Thyroid gland (tissue), 4 donors: ENCODE measurements around the gene OXTR.

ENCODE experiments used
- POLR2A ChIP-seq, 2 donors: fragments of 450-650 bp; IDR thresholded peaks; one replicate each; pipeline ENCODE4 v1.6.1; 2017; ENCODE audit warnings: antibody characterized with exemption in 2 of 2, mild to moderate bottlenecking in 2 of 2, moderate library complexity in 1 of 2
- TF ChIP-seq, protein P1 (sequence below), 6 experiments: fragments of 200-600 bp in 3 of 6; fragments of 450-650 bp in 3 of 6; sonication (generic) in 3 of 6; IDR thresholded peaks; one replicate each; pipeline ENCODE4 v1.5.1; 2016 to 2019; ENCODE audit warnings: antibody characterized with exemption in 6 of 6, mild to moderate bottlenecking in 2 of 6, inconsistent platforms in 1 of 6, moderate library complexity in 1 of 6

DNA sequence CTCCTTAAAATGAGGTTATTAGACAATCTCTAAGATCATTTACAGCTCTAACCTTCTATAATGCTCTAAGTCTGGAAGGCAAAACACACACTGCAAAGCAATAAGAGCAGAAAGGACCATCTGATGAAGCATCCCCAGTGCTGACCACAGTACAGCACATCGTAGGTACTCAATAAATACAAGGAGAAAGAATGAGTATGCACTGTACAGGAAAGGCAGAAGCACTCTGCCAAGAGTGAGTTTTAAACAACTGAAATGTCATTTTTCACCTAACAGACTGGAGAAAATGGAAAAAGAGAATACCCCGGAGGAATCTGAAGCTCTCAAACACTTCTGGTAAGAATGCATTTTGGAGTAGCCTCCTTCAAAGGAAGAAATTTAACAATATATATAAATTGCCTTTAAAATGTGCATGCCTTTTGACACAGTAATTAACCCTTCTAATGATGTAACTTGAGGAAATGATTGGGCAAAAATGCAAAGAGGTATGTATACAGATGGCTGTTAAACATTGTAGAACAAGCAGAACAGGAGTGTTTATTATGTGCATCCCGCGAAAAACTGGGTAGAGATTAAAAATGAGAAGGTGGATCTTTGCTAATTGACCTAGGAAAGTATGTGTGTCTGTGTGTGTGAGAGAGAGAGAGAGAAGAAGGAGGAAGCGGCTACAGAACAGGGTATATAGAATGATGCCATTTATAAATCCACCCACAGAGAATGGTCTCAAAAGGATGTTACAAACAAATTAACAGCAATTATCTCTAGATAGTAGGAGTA lies 8.0 kb upstream of the OXTR start:
- TF ChIP-seq, protein P1, sequence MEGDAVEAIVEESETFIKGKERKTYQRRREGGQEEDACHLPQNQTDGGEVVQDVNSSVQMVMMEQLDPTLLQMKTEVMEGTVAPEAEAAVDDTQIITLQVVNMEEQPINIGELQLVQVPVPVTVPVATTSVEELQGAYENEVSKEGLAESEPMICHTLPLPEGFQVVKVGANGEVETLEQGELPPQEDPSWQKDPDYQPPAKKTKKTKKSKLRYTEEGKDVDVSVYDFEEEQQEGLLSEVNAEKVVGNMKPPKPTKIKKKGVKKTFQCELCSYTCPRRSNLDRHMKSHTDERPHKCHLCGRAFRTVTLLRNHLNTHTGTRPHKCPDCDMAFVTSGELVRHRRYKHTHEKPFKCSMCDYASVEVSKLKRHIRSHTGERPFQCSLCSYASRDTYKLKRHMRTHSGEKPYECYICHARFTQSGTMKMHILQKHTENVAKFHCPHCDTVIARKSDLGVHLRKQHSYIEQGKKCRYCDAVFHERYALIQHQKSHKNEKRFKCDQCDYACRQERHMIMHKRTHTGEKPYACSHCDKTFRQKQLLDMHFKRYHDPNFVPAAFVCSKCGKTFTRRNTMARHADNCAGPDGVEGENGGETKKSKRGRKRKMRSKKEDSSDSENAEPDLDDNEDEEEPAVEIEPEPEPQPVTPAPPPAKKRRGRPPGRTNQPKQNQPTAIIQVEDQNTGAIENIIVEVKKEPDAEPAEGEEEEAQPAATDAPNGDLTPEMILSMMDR (IDR thresholded peaks at IDR 0.05): no peak
- no peak for TF ChIP-seq POLR2A (IDR thresholded peaks at IDR 0.05)
